Immature natural killer cell (primary cell): ENCODE data around the gene FYCO1. TPM values are rescaled to one million over a fixed set of nuclear protein-coding genes. Genes with fewer than 3 reads are reported as not detected.
A peak's percentile ranks its signal among the peaks of the same experiment; 100 is the strongest.

Source experiments
- DNase-seq, 3 donors: peaks; one replicate each; pipeline ENCODE4 v3.0.0; 2022; ENCODE audit warnings: mixed read lengths in 1 of 3
- H3K27ac Mint-ChIP-seq, 6 donors: one replicate each; pipeline ENCODE4 v1.8.0; 2020; ENCODE audit warnings: mixed read lengths in 6 of 6, mild to moderate bottlenecking in 5 of 6, inconsistent platforms in 4 of 6, moderate library complexity in 3 of 6
- H3K27me3 Mint-ChIP-seq, 3 donors: one replicate each; pipeline ENCODE4 v1.8.0; 2020 to 2021; ENCODE audit warnings: low read depth in 3 of 3, mild to moderate bottlenecking in 3 of 3, mixed read lengths in 3 of 3, moderate library complexity in 3 of 3, inconsistent platforms in 1 of 3
- H3K36me3 Mint-ChIP-seq, 3 donors: one replicate each; pipeline ENCODE4 v1.8.0; 2020; ENCODE audit warnings: mixed read lengths in 3 of 3, inconsistent platforms in 2 of 3, mild to moderate bottlenecking in 2 of 3
- H3K4me1 Mint-ChIP-seq, 2 donors: one replicate each; pipeline ENCODE4 v1.8.0; 2020; ENCODE audit warnings: inconsistent platforms in 2 of 2, mild to moderate bottlenecking in 2 of 2, mixed read lengths in 2 of 2, moderate library complexity in 1 of 2
- H3K4me3 Mint-ChIP-seq, 5 donors: one replicate each; pipeline ENCODE4 v1.8.0; 2020; ENCODE audit warnings: mild to moderate bottlenecking in 5 of 5, mixed read lengths in 5 of 5, inconsistent platforms in 3 of 5, moderate library complexity in 3 of 5
- H3K9me3 Mint-ChIP-seq, 6 donors: one replicate each; pipeline ENCODE4 v1.8.0; 2020; ENCODE audit warnings: mild to moderate bottlenecking in 6 of 6, mixed read lengths in 6 of 6, inconsistent platforms in 4 of 6, moderate library complexity in 3 of 6
- polyA plus RNA-seq, 3 donors: library from polyadenylated mRNA; unstranded; fragments of 300-500 nt; fragmentation: Illumina TruSeq; gene quantifications; one replicate each; pipeline ENCODE4 v1.2.3, GENCODE V29; 2021

FYCO1 gene
- polyA plus RNA-seq, 3 donors from 2014 or later = 0.22 to 6.1 (median 2.1) TPM

- Mint-ChIP-seq H3K4me3 (peak overlapping the region; percentile 66 to 76 (median 72)), H3K36me3 (peaks cover 0 to 11% (median 0%) of the 10 kb centered on the region in 3 donors), H3K27me3 (peaks cover 14 to 23% (median 17%) of the 10 kb centered on the region in 3 donors), H3K4me1 (peaks cover 33 to 41% of the 10 kb centered on the region in 2 donors), H3K9me3 (no peaks in the 10 kb centered on the region), H3K27ac (peak overlapping the region; percentile 64 to 93 (median 90))
- peak; percentile 83 to 85 (median 84) for DNase-seq
Observed at GRCh38 chr3:45881078-45882022, 114.3 kb downstream of the FYCO1 start.

- Mint-ChIP-seq H3K4me3 (peak overlapping the region; percentile 66 to 76 (median 72)), H3K27me3 (peaks cover 14 to 19% (median 17%) of the 10 kb centered on the region in 3 donors), H3K27ac (peak overlapping the region; percentile 64 to 93 (median 90)), H3K36me3 (peaks cover 0 to 9% (median 0%) of the 10 kb centered on the region in 3 donors), H3K4me1 (peaks cover 33 to 41% of the 10 kb centered on the region in 2 donors), H3K9me3 (no peaks in the 10 kb centered on the region)
- DNase-seq = no peak
Observed at GRCh38 chr3:45880725-45881077, 114.9 kb downstream of the FYCO1 start.

- Mint-ChIP-seq H3K27ac (peak overlapping the region in 1 of 6 donors; percentile 91), H3K9me3 (peaks cover 0 to 3% (median 0%) of the 10 kb centered on the region in 6 donors), H3K27me3 (peaks cover 12 to 18% (median 14%) of the 10 kb centered on the region in 3 donors), H3K4me3 (no peak overlapping the region), H3K4me1 (peaks cover 39 to 54% of the 10 kb centered on the region in 2 donors), H3K36me3 (peaks cover 4 to 9% (median 7%) of the 10 kb centered on the region in 3 donors)
- no peak for DNase-seq
Observed at GRCh38 chr3:45878124-45878523, 117.5 kb downstream of the FYCO1 start.

GRCh38 chr3:45874677-45875346, 120.8 kb downstream of the FYCO1 start:
- no peak overlapping the region for H3K4me3 Mint-ChIP-seq
- peaks cover 0 to 3% (median 0%) of the 10 kb centered on the region in 6 donors for H3K9me3 Mint-ChIP-seq
- H3K36me3 Mint-ChIP-seq = peaks cover 4 to 9% (median 7%) of the 10 kb centered on the region in 3 donors
- no peak for DNase-seq
- peaks cover 6 to 19% (median 11%) of the 10 kb centered on the region in 3 donors for H3K27me3 Mint-ChIP-seq
- peaks cover 21 to 56% of the 10 kb centered on the region in 2 donors for H3K4me1 Mint-ChIP-seq
- H3K27ac Mint-ChIP-seq = peak overlapping the region in 1 of 6 donors; percentile 21

GRCh38 chr3:45873638-45874037, 122.0 kb downstream of the FYCO1 start:
- Mint-ChIP-seq H3K4me3 (no peak overlapping the region), H3K27me3 (peaks cover 7 to 19% (median 11%) of the 10 kb centered on the region in 3 donors), H3K4me1 (peaks cover 25 to 56% of the 10 kb centered on the region in 2 donors), H3K36me3 (peaks cover 2 to 7% (median 4%) of the 10 kb centered on the region in 3 donors), H3K9me3 (peaks cover 0 to 3% (median 0%) of the 10 kb centered on the region in 6 donors), H3K27ac (no peak overlapping the region)
- no peak for DNase-seq

GRCh38 chr3:45873036-45873435, 122.6 kb downstream of the FYCO1 start:
- Mint-ChIP-seq H3K9me3 (peaks cover 0 to 3% (median 0%) of the 10 kb centered on the region in 6 donors), H3K27ac (no peak overlapping the region), H3K36me3 (peaks cover 0 to 7% (median 4%) of the 10 kb centered on the region in 3 donors), H3K27me3 (peaks cover 9 to 15% (median 10%) of the 10 kb centered on the region in 3 donors), H3K4me1 (peaks cover 27 to 57% of the 10 kb centered on the region in 2 donors), H3K4me3 (no peak overlapping the region)
- DNase-seq = no peak

- peaks cover 9 to 15% (median 10%) of the 10 kb centered on the region in 3 donors for H3K27me3 Mint-ChIP-seq
- no peak overlapping the region for H3K4me3 Mint-ChIP-seq
- H3K4me1 Mint-ChIP-seq = peaks cover 27 to 57% of the 10 kb centered on the region in 2 donors
Observed at GRCh38 chr3:45872569-45872968, 123.1 kb downstream of the FYCO1 start.

GRCh38 chr3:45871780-45872179, 123.8 kb downstream of the FYCO1 start:
- Mint-ChIP-seq H3K4me1 (peaks cover 27 to 57% of the 10 kb centered on the region in 2 donors), H3K4me3 (no peak overlapping the region), H3K36me3 (peaks cover 0 to 7% (median 4%) of the 10 kb centered on the region in 3 donors), H3K27ac (peak overlapping the region in 1 of 6 donors; percentile 62), H3K9me3 (peaks cover 0 to 3% (median 0%) of the 10 kb centered on the region in 6 donors), H3K27me3 (peaks cover 9 to 14% (median 10%) of the 10 kb centered on the region in 3 donors)
- no peak for DNase-seq

More at GRCh38 chr3:45872569-45872968, 123.1 kb downstream of the FYCO1 start:
- peaks cover 0 to 7% (median 4%) of the 10 kb centered on the region in 3 donors for H3K36me3 Mint-ChIP-seq
- H3K9me3 Mint-ChIP-seq = peaks cover 0 to 3% (median 0%) of the 10 kb centered on the region in 6 donors
- no peak for DNase-seq
- peak overlapping the region in 1 of 6 donors; percentile 62 for H3K27ac Mint-ChIP-seq

GRCh38 chr3:45870099-45870498, 125.5 kb downstream of the FYCO1 start:
- H3K4me3 Mint-ChIP-seq = peak overlapping the region; percentile 4 to 57 (median 24)
- DNase-seq = peak; percentile 76 to 79 (median 78)

GRCh38 chr3:45869638-45870037, 126.0 kb downstream of the FYCO1 start:
- peaks cover 30 to 63% of the 10 kb centered on the region in 2 donors for H3K4me1 Mint-ChIP-seq
- H3K9me3 Mint-ChIP-seq = peaks cover 0 to 3% (median 0%) of the 10 kb centered on the region in 6 donors
- peaks cover 0 to 7% (median 4%) of the 10 kb centered on the region in 3 donors for H3K36me3 Mint-ChIP-seq
- H3K27ac Mint-ChIP-seq = peak overlapping the region in 4 of 6 donors; percentile 16 to 76 (median 52)
- H3K27me3 Mint-ChIP-seq = peaks cover 6 to 13% (median 10%) of the 10 kb centered on the region in 3 donors
- no peak for DNase-seq
- peak overlapping the region in 4 of 5 donors; percentile 4 to 57 (median 23) for H3K4me3 Mint-ChIP-seq

More at GRCh38 chr3:45870099-45870498, 125.5 kb downstream of the FYCO1 start:
- H3K4me1 Mint-ChIP-seq = peaks cover 30 to 63% of the 10 kb centered on the region in 2 donors
- H3K27me3 Mint-ChIP-seq = peaks cover 6 to 13% (median 10%) of the 10 kb centered on the region in 3 donors
- peak overlapping the region in 5 of 6 donors; percentile 16 to 76 (median 57) for H3K27ac Mint-ChIP-seq
- H3K36me3 Mint-ChIP-seq = peaks cover 0 to 7% (median 4%) of the 10 kb centered on the region in 3 donors
- H3K9me3 Mint-ChIP-seq = peaks cover 0 to 3% (median 0%) of the 10 kb centered on the region in 6 donors

- Mint-ChIP-seq H3K27me3 (peaks cover 3 to 9% (median 8%) of the 10 kb centered on the region in 3 donors), H3K4me1 (peaks cover 29 to 66% of the 10 kb centered on the region in 2 donors), H3K36me3 (peaks cover under 1 to 2% (median under 1%) of the 10 kb centered on the region in 3 donors), H3K27ac (peak overlapping the region in 3 of 6 donors; percentile 9 to 74 (median 61)), H3K4me3 (peak overlapping the region in 1 of 5 donors; percentile 59), H3K9me3 (peaks cover 0 to 2% (median 0%) of the 10 kb centered on the region in 6 donors)
- DNase-seq = no peak
Observed at GRCh38 chr3:45868650-45869049, 127.0 kb downstream of the FYCO1 start.

GRCh38 chr3:45868213-45868612, 127.4 kb downstream of the FYCO1 start:
- Mint-ChIP-seq H3K27me3 (peaks cover 3 to 8% (median 8%) of the 10 kb centered on the region in 3 donors), H3K4me1 (peaks cover 29 to 66% of the 10 kb centered on the region in 2 donors), H3K27ac (peak overlapping the region in 1 of 6 donors; percentile 61), H3K9me3 (peaks cover 0 to 3% (median 0%) of the 10 kb centered on the region in 6 donors), H3K36me3 (peaks cover 4 to 5% (median 5%) of the 10 kb centered on the region in 3 donors), H3K4me3 (peak overlapping the region in 1 of 5 donors; percentile 28)
- DNase-seq = no peak
